ENCODE data around the gene CDK5RAP3. TPM values are rescaled to one million over a fixed set of nuclear protein-coding genes. Genes with fewer than 3 reads are reported as not detected.

The CDK5RAP3 gene
- polyA plus RNA-seq, 4 donors: 169 to 721 (median 374) TPM

GRCh38 chr17:47945080-47945479, 25.8 kb upstream of the CDK5RAP3 start:
- no peaks in the 10 kb centered on the region for H3K9me3 ChIP-seq (ENCODE audit: control insufficient read depth in 2 of 2, insufficient read depth in 1 of 2, low read depth in 1 of 2, low read length in 1 of 2)
- peak overlapping the region in 1 of 3 donors; percentile 2 for H3K27ac ChIP-seq (ENCODE audit: low read depth in 1 of 3, low read length in 2 of 3)
- FAIRE-seq: no peak
- no peak overlapping the region for H3K4me3 ChIP-seq (ENCODE audit: low read depth in 1 of 3, low read length in 3 of 3)
- WGBS, 3 donors: 74 to 83% (median 79%) methylated on average over 8 of the region's 8 CpGs
- H3K27me3 ChIP-seq (ENCODE audit: control insufficient read depth in 3 of 3, insufficient read depth in 3 of 3, low read length in 3 of 3): no peaks in the 10 kb centered on the region
- DNase-seq: no peak
- peaks cover 0 to 57% (median 0%) of the 10 kb centered on the region in 3 donors for H3K36me3 ChIP-seq (ENCODE audit: control insufficient read depth in 3 of 3, insufficient read depth in 2 of 3, low read depth in 1 of 3, low read length in 3 of 3)
- peaks cover 0 to 51% (median 3%) of the 10 kb centered on the region in 3 donors for H3K4me1 ChIP-seq (ENCODE audit: control insufficient read depth in 3 of 3, insufficient read depth in 2 of 3, low read depth in 1 of 3, low read length in 2 of 3)

GRCh38 chr17:47945529-47946508, 25.1 kb upstream of the CDK5RAP3 start:
- DNase-seq (no peak), FAIRE-seq (no peak)
- H3K27ac ChIP-seq (ENCODE audit: low read depth in 1 of 3, low read length in 2 of 3): peak overlapping the region; percentile 52 to 54 (median 52)
- H3K9me3 ChIP-seq (ENCODE audit: control insufficient read depth in 2 of 2, insufficient read depth in 1 of 2, low read depth in 1 of 2, low read length in 1 of 2): no peaks in the 10 kb centered on the region
- WGBS, 3 donors: 63 to 85% (median 77%) methylated on average over 10 of the region's 10 CpGs
- peaks cover 0 to 64% (median 0%) of the 10 kb centered on the region in 3 donors for H3K36me3 ChIP-seq (ENCODE audit: control insufficient read depth in 3 of 3, insufficient read depth in 2 of 3, low read depth in 1 of 3, low read length in 3 of 3)
- no peak overlapping the region for H3K4me3 ChIP-seq (ENCODE audit: low read depth in 1 of 3, low read length in 3 of 3)
- H3K27me3 ChIP-seq (ENCODE audit: control insufficient read depth in 3 of 3, insufficient read depth in 3 of 3, low read length in 3 of 3): no peaks in the 10 kb centered on the region
- H3K4me1 ChIP-seq (ENCODE audit: control insufficient read depth in 3 of 3, insufficient read depth in 2 of 3, low read depth in 1 of 3, low read length in 2 of 3): peaks cover 0 to 57% (median 3%) of the 10 kb centered on the region in 3 donors

DNA sequence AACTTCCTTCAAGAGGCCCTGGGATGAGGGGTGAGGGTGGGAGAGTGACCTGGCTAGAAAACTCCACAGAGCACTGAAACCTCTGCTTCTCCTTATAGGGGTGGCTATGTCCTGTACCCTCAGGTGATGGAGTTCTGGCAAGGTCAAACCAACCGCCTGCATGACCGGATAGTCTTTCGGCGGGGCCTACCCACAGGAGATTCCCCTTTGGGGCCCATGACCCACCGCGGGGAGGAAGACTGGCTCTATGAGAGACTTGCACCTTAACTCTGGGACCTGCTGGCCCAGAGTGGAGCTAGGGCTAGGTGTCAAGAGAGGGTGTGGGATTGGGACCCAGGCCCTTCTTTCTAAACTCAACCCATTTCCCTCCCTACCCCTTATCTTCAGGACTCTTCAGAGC, 24.4 kb upstream of the CDK5RAP3 start:
- FAIRE-seq (no peak), DNase-seq (no peak)
- Histone ChIP-seq H3K4me3 (ENCODE audit: low read depth in 1 of 3, low read length in 3 of 3) (no peak overlapping the region), H3K4me1 (ENCODE audit: control insufficient read depth in 3 of 3, insufficient read depth in 2 of 3, low read depth in 1 of 3, low read length in 2 of 3) (peaks cover 0 to 60% (median 3%) of the 10 kb centered on the region in 3 donors), H3K36me3 (ENCODE audit: control insufficient read depth in 3 of 3, insufficient read depth in 2 of 3, low read depth in 1 of 3, low read length in 3 of 3) (peaks cover 3 to 70% (median 3%) of the 10 kb centered on the region in 3 donors), H3K9me3 (ENCODE audit: control insufficient read depth in 2 of 2, insufficient read depth in 1 of 2, low read depth in 1 of 2, low read length in 1 of 2) (no peaks in the 10 kb centered on the region), H3K27ac (ENCODE audit: low read depth in 1 of 3, low read length in 2 of 3) (peak overlapping the region; percentile 52 to 54 (median 52)), H3K27me3 (ENCODE audit: control insufficient read depth in 3 of 3, insufficient read depth in 3 of 3, low read length in 3 of 3) (no peaks in the 10 kb centered on the region)
- 83 to 90% (median 88%) methylated on average over 6 of the region's 6 CpGs for WGBS, 3 donors

DNA sequence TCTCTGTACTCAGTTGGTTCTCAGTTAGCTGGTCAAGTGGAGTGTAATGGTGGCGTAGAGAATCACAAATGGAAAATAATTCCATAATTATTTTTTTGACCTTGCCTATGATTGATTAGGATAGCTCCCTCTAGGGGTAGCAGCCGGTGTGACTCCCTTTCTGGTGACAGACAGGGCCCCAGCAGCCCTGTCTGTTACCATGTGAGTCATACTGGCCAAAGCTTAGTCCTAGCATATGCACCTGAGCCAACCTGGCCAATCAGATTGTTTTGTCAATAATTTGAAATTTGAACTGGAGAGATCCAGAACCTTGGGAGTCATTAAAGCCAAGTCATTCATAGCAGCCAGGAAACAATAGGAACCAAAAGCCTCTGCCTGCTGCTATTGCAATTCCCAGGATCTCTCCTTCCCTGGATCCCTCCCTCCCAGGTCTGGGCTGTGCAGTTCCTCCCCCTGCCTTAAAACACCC, 23.9 kb upstream of the CDK5RAP3 start:
- WGBS, 3 donors: 3 to 18% (median 4%) methylated on average over 2 of the region's 2 CpGs
- Histone ChIP-seq H3K4me3 (ENCODE audit: low read depth in 1 of 3, low read length in 3 of 3) (no peak overlapping the region), H3K9me3 (ENCODE audit: control insufficient read depth in 2 of 2, insufficient read depth in 1 of 2, low read depth in 1 of 2, low read length in 1 of 2) (no peaks in the 10 kb centered on the region), H3K4me1 (ENCODE audit: control insufficient read depth in 3 of 3, insufficient read depth in 2 of 3, low read depth in 1 of 3, low read length in 2 of 3) (peaks cover 0 to 63% (median 3%) of the 10 kb centered on the region in 3 donors), H3K27me3 (ENCODE audit: control insufficient read depth in 3 of 3, insufficient read depth in 3 of 3, low read length in 3 of 3) (no peaks in the 10 kb centered on the region), H3K27ac (ENCODE audit: low read depth in 1 of 3, low read length in 2 of 3) (peak overlapping the region in 1 of 3 donors; percentile 75), H3K36me3 (ENCODE audit: control insufficient read depth in 3 of 3, insufficient read depth in 2 of 3, low read depth in 1 of 3, low read length in 3 of 3) (peaks cover 5 to 72% (median 6%) of the 10 kb centered on the region in 3 donors)
- DNase-seq (peak; percentile 92 to 98), FAIRE-seq (no peak)

GRCh38 chr17:47948706-47949196, 22.2 kb upstream of the CDK5RAP3 start:
- Histone ChIP-seq H3K27ac (ENCODE audit: low read depth in 1 of 3, low read length in 2 of 3) (peak overlapping the region; percentile 77 to 93 (median 83)), H3K36me3 (ENCODE audit: control insufficient read depth in 3 of 3, insufficient read depth in 2 of 3, low read depth in 1 of 3, low read length in 3 of 3) (peaks cover 5 to 84% (median 6%) of the 10 kb centered on the region in 3 donors), H3K27me3 (ENCODE audit: control insufficient read depth in 3 of 3, insufficient read depth in 3 of 3, low read length in 3 of 3) (no peaks in the 10 kb centered on the region), H3K9me3 (ENCODE audit: control insufficient read depth in 2 of 2, insufficient read depth in 1 of 2, low read depth in 1 of 2, low read length in 1 of 2) (no peaks in the 10 kb centered on the region), H3K4me3 (ENCODE audit: low read depth in 1 of 3, low read length in 3 of 3) (no peak overlapping the region), H3K4me1 (ENCODE audit: control insufficient read depth in 3 of 3, insufficient read depth in 2 of 3, low read depth in 1 of 3, low read length in 2 of 3) (peaks cover 0 to 66% (median 0%) of the 10 kb centered on the region in 3 donors)
- FAIRE-seq (no peak), DNase-seq (peak in 1 of 2 donors; percentile 64)
- WGBS, 3 donors: 18 to 37% (median 24%) methylated on average over 5 of the region's 5 CpGs

GRCh38 chr17:47949197-47949759, 21.6 kb upstream of the CDK5RAP3 start:
- H3K36me3 ChIP-seq (ENCODE audit: control insufficient read depth in 3 of 3, insufficient read depth in 2 of 3, low read depth in 1 of 3, low read length in 3 of 3): peaks cover 6 to 84% (median 6%) of the 10 kb centered on the region in 3 donors
- FAIRE-seq: no peak
- H3K4me1 ChIP-seq (ENCODE audit: control insufficient read depth in 3 of 3, insufficient read depth in 2 of 3, low read depth in 1 of 3, low read length in 2 of 3): peaks cover 0 to 69% (median 0%) of the 10 kb centered on the region in 3 donors
- WGBS, 3 donors: 1 to 4% (median 4%) methylated on average over 22 of the region's 22 CpGs
- DNase-seq: peak; percentile 86 to 93
- H3K9me3 ChIP-seq (ENCODE audit: control insufficient read depth in 2 of 2, insufficient read depth in 1 of 2, low read depth in 1 of 2, low read length in 1 of 2): no peaks in the 10 kb centered on the region
- H3K27me3 ChIP-seq (ENCODE audit: control insufficient read depth in 3 of 3, insufficient read depth in 3 of 3, low read length in 3 of 3): no peaks in the 10 kb centered on the region
- peak overlapping the region in 1 of 3 donors; percentile 27 for H3K4me3 ChIP-seq (ENCODE audit: low read depth in 1 of 3, low read length in 3 of 3)
- peak overlapping the region; percentile 77 to 93 (median 83) for H3K27ac ChIP-seq (ENCODE audit: low read depth in 1 of 3, low read length in 2 of 3)

- Histone ChIP-seq H3K4me3 (ENCODE audit: low read depth in 1 of 3, low read length in 3 of 3) (no peak overlapping the region), H3K4me1 (ENCODE audit: control insufficient read depth in 3 of 3, insufficient read depth in 2 of 3, low read depth in 1 of 3, low read length in 2 of 3) (peaks cover 0 to 69% (median 0%) of the 10 kb centered on the region in 3 donors), H3K36me3 (ENCODE audit: control insufficient read depth in 3 of 3, insufficient read depth in 2 of 3, low read depth in 1 of 3, low read length in 3 of 3) (peaks cover 6 to 84% (median 10%) of the 10 kb centered on the region in 3 donors), H3K27me3 (ENCODE audit: control insufficient read depth in 3 of 3, insufficient read depth in 3 of 3, low read length in 3 of 3) (no peaks in the 10 kb centered on the region), H3K9me3 (ENCODE audit: control insufficient read depth in 2 of 2, insufficient read depth in 1 of 2, low read depth in 1 of 2, low read length in 1 of 2) (no peaks in the 10 kb centered on the region), H3K27ac (ENCODE audit: low read depth in 1 of 3, low read length in 2 of 3) (peak overlapping the region; percentile 77 to 93 (median 83))
- DNase-seq (peak; percentile 41 to 46), FAIRE-seq (no peak)
- WGBS, 3 donors: 15 to 47% (median 28%) methylated on average over 3 of the region's 3 CpGs
Measured at GRCh38 chr17:47949946-47950345, 21.0 kb upstream of the CDK5RAP3 start.

DNA sequence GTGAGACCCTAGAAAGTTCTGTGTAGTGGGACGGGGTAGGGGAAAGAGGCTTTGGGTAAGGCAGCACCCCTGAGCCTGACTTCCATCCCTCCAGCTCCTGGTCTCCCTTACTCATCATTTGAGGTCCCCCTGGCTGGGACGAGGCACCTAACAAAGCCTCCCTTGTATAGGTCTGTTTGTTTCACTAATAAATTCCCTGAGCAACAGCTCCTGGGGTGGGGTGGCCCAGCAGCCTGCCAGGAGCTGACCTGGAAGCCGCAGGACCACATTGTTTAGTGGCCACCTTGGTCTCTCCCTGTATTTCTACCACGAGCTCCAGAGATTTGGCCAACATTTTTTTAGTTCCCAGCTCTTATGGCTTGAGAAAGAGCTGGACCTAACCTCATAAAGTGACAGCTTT, 20.5 kb upstream of the CDK5RAP3 start:
- no peak overlapping the region for H3K4me3 ChIP-seq (ENCODE audit: low read depth in 1 of 3, low read length in 3 of 3)
- WGBS, 3 donors: 22 to 71% (median 36%) methylated on average over 4 of the region's 4 CpGs

More for the DNA sequence above, 20.5 kb upstream of the CDK5RAP3 start:
- Histone ChIP-seq H3K27me3 (ENCODE audit: control insufficient read depth in 3 of 3, insufficient read depth in 3 of 3, low read length in 3 of 3) (no peaks in the 10 kb centered on the region), H3K36me3 (ENCODE audit: control insufficient read depth in 3 of 3, insufficient read depth in 2 of 3, low read depth in 1 of 3, low read length in 3 of 3) (peaks cover 6 to 84% (median 13%) of the 10 kb centered on the region in 3 donors), H3K4me1 (ENCODE audit: control insufficient read depth in 3 of 3, insufficient read depth in 2 of 3, low read depth in 1 of 3, low read length in 2 of 3) (peaks cover 0 to 69% (median 0%) of the 10 kb centered on the region in 3 donors), H3K27ac (ENCODE audit: low read depth in 1 of 3, low read length in 2 of 3) (peak overlapping the region; percentile 77 to 93 (median 83)), H3K9me3 (ENCODE audit: control insufficient read depth in 2 of 2, insufficient read depth in 1 of 2, low read depth in 1 of 2, low read length in 1 of 2) (no peaks in the 10 kb centered on the region)
- FAIRE-seq (no peak), DNase-seq (peak in 1 of 2 donors; percentile 42)
